HL-60 (cell line): ENCODE measurements around the gene RNASE7.

Experiments
- DNase-seq, 2 experiments: peaks; one replicate each; pipeline ENCODE4 v3.0.0-alpha.2; 2010 to 2020; ENCODE audit warnings: low read depth in 1 of 2, low spot score in 1 of 2
- H3K27ac ChIP-seq: fragments of 250-450 bp; sonication (Bioruptor Pico); replicated peaks from 2 replicates; pipeline ENCODE4 v1.5.1; 2020; ENCODE audit warnings: mild to moderate bottlenecking, moderate library complexity
- H3K27me3 ChIP-seq: fragments of 250-450 bp; sonication (Bioruptor Pico); 2 replicates; pipeline ENCODE4 v1.5.1; 2021; ENCODE audit warnings: mild to moderate bottlenecking, moderate library complexity; ENCODE audit not compliant: insufficient read depth, poor library complexity, severe bottlenecking
- H3K4me3 ChIP-seq: replicated peaks from 2 replicates; pipeline ENCODE4 v1.5.1; 2011; ENCODE audit warnings: mild to moderate bottlenecking, control low read depth, low read length; ENCODE audit not compliant: insufficient read depth
- CTCF ChIP-seq: IDR thresholded peaks from one replicate; pipeline ENCODE4 v1.5.1; 2011; ENCODE audit warnings: low read length, control low read depth, inconsistent platforms; ENCODE audit not compliant: insufficient read depth
- GABPA ChIP-seq: IDR thresholded peaks from 2 replicates; pipeline ENCODE4 v1.6.1; 2012; ENCODE audit warnings: low read depth
- POLR2AphosphoS5 ChIP-seq: IDR thresholded peaks from 2 replicates; pipeline ENCODE4 v1.6.1; 2012; ENCODE audit warnings: low read depth
- REST ChIP-seq: IDR thresholded peaks from 2 replicates; pipeline ENCODE4 v1.6.1; 2012; ENCODE audit warnings: low read depth; ENCODE audit not compliant: insufficient replicate concordance
- SPI1 ChIP-seq: IDR thresholded peaks from 2 replicates; pipeline ENCODE4 v1.6.1; 2012; ENCODE audit warnings: low read depth, mild to moderate bottlenecking, borderline replicate concordance

Gene RNASE7

DNA sequence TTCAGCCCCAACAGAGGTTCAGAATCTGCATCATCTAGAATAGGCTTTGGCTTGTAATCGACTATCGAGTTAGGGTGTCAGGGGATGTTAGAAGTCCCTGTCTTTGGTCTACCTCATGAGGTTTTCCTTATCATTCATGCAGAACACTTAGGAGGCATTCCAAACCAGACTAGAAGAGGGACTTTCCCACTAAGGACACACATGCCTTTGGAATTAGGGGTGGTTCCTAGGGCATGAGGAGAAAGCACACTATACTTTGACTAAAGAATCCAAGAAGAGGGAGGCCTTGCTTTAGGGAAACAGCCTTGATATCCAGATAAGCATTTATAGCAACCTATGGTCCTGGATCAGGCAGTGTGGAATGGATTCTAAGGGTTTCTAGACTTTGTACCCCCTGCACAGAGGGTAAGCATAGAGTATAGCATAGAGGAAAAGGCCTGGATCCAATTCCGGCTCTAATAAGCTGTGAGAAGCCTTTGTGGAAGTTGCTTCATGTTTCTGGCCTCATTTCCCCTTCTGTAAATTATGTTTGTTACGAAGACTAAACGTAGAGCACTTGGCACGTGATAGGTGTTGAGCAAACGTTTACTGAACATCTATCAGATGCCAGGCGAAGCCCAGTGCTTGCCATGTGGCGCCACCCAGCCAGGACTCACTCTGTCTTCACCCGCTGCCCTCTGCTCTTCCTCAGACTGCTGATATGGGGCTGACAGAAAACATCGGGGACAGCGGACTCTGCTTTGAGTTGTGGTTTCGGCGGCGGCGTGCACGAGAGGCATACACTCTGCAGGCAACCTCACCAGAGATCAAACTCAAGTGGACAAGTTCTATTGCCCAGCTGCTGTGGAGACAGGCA lies 43.1 kb downstream of the RNASE7 start:
- peak; percentile 73; the same call in 1 of the 2 replicates for TF ChIP-seq SPI1
- no peak for TF ChIP-seq CTCF
- TF ChIP-seq REST: no peak
- TF ChIP-seq GABPA: peak; percentile 66
- TF ChIP-seq POLR2AphosphoS5: 0 out of 2 replicates have a peak, but pooled peaks have one; percentile 51
- Histone ChIP-seq H3K27me3 (no peaks in the 10 kb centered on the region), H3K4me3 (no peak overlapping the region), H3K27ac (peak overlapping the region; percentile 73)
- peak; percentile 61 to 94 for DNase-seq

DNA sequence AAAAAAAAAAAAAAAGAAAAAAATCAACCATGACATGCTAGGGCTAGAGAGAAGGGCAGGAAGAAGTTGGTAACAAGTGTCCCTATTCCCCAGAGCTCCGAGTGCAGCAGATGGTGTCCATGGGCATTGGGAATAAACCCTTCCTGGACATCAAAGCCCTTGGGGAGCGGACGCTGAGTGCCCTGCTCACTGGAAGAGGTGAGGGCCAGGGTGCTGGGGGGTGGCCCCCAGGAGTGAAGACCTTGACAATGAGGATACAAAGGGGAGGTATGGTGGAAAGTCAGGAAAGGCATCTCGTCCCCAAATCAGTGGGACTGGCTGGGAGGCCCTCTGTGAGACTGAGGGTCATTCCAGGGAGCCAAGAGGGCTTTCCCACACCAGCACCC lies 44.7 kb downstream of the RNASE7 start:
- H3K4me3 ChIP-seq: no peak overlapping the region
- no peak for DNase-seq
- TF ChIP-seq REST (no peak), SPI1 (no peak), GABPA (no peak), POLR2AphosphoS5 (no peak), CTCF (no peak)
- peak overlapping the region; percentile 73 for H3K27ac ChIP-seq
- no peaks in the 10 kb centered on the region for H3K27me3 ChIP-seq

DNA sequence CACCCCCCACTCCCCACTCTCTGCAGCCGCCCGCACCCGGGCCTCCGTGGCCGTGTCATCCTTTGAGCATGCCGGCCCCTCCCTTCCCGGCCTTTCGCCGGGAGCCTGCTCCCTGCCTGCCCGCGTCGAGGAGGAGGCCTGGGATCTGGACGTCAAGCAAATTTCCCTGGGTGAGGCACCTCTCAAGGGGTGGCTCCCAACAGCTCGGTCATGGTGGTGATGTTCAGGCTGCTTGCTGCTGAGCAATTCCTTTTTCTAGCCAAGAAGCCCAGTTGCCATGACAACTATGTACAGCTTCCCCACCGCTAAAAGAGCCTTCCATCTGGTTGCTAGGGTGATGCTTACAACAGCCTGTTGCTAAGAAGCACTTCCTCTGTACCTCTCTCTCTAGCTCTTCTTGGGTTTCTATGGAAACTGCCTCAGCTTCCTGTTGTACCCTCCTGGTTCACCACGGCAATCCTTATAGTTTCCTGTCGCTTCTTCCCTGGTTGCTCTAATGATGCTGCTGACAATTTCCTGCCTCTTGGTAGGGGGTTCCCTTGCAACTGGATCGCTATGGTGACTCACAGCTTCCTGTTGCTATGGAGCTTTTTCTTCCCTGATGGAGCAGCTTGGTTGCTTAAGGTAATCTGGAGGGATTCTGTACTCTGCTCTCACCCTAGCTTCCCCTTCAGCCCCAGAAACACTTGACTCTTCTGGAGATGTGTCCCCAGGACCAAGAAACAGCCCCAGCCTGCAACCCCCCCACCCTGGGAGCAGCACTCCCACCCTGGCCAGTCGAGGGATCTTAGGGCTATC lies 45.3 kb downstream of the RNASE7 start:
- TF ChIP-seq SPI1 (peak; percentile 75), CTCF (no peak)
- H3K27me3 ChIP-seq: no peaks in the 10 kb centered on the region
- DNase-seq: peak; percentile 90 to 91
- no peak overlapping the region for H3K4me3 ChIP-seq
- peak overlapping the region; percentile 73 for H3K27ac ChIP-seq
